HepG2 (cell line): Measurements from ENCODE around the gene FAM174C. TPM values are rescaled to one million over a fixed set of nuclear protein-coding genes. Genes with fewer than 3 reads are reported as not detected.
A peak's percentile ranks its signal among the peaks of the same experiment; 100 is the strongest.

ENCODE experiments used
- ADNP ChIP-seq: sonication (generic); formaldehyde crosslinking; IDR thresholded peaks from 2 replicates; pipeline ENCODE4 v1.4.0; 2020; ENCODE audit warnings: missing genetic modification reagents
- AGO2 ChIP-seq: fragments of 200-400 bp; formaldehyde crosslinking; optimal IDR thresholded peaks from 2 replicates; pipeline ENCODE3; 2017; ENCODE audit warnings: mild to moderate bottlenecking, low read depth, low read length, moderate library complexity
- ATF7 ChIP-seq, 2 experiments: fragments of 450-650 bp in 1 of 2; sonication (generic) in 1 of 2; formaldehyde crosslinking in 1 of 2; IDR thresholded peaks; 2 replicates each; pipeline versions ENCODE4 v1.4.0 to v1.6.1; 2016 to 2020; ENCODE audit warnings: antibody characterized with exemption in 1 of 2, mild to moderate bottlenecking in 1 of 2, missing genetic modification reagents in 1 of 2
- ATF7-NPFF ChIP-seq: sonication (generic); formaldehyde crosslinking; IDR thresholded peaks from 2 replicates; pipeline ENCODE4 v1.8.1; 2023; ENCODE audit warnings: mild to moderate bottlenecking, low read depth, missing genetic modification reagents, moderate library complexity
- CCDC6 ChIP-seq: sonication (generic); formaldehyde crosslinking; IDR thresholded peaks from 2 replicates; pipeline ENCODE4 v1.8.1; 2022; ENCODE audit warnings: mild to moderate bottlenecking, missing genetic modification reagents, moderate library complexity
- FOXP4 ChIP-seq: sonication (generic); formaldehyde crosslinking; IDR thresholded peaks from 2 replicates; pipeline ENCODE4 v1.4.0; 2020; ENCODE audit warnings: missing genetic modification reagents
- GABPA ChIP-seq, 2 experiments: IDR thresholded peaks; 2 replicates each; pipeline ENCODE4 v1.6.1; 2011 to 2016; ENCODE audit warnings: low read depth in 2 of 2, low read length in 1 of 2, missing biosample characterization in 1 of 2, missing genetic modification characterization in 1 of 2
- GTF3A ChIP-seq: sonication (generic); formaldehyde crosslinking; conservative IDR thresholded peaks from 2 replicates; pipeline ENCODE4 v1.4.0; 2020; ENCODE audit warnings: mild to moderate bottlenecking, missing genetic modification reagents
- HDAC2 ChIP-seq: sonication (generic); formaldehyde crosslinking; IDR thresholded peaks from 2 replicates; pipeline ENCODE4 v1.4.0; 2020; ENCODE audit warnings: missing genetic modification reagents
- KLF11 ChIP-seq: IDR thresholded peaks from 2 replicates; pipeline ENCODE4 v1.6.1; 2016; ENCODE audit warnings: missing compliant biosample characterization
- MXD3 ChIP-seq: IDR thresholded peaks from 2 replicates; pipeline ENCODE4 v1.6.1; 2016; ENCODE audit warnings: mild to moderate bottlenecking, missing biosample characterization, missing genetic modification reagents
- NR3C1 ChIP-seq: sonication (generic); formaldehyde crosslinking; IDR thresholded peaks from 2 replicates; pipeline ENCODE4 v1.4.0; 2020; ENCODE audit warnings: missing genetic modification reagents
- RXRB ChIP-seq: IDR thresholded peaks from 2 replicates; pipeline ENCODE4 v1.6.1; 2016; ENCODE audit warnings: borderline replicate concordance, missing genetic modification reagents, missing compliant biosample characterization
- SIN3A ChIP-seq: IDR thresholded peaks from 2 replicates; pipeline ENCODE4 v1.6.1; 2011; ENCODE audit warnings: low read depth, mild to moderate bottlenecking, control low read depth, low read length, borderline replicate concordance
- TIGD3 ChIP-seq: sonication (generic); formaldehyde crosslinking; IDR thresholded peaks from 2 replicates; pipeline ENCODE4 v1.5.1; 2020; ENCODE audit warnings: mild to moderate bottlenecking, missing genetic modification reagents, borderline replicate concordance
- TMF1 ChIP-seq: sonication (generic); formaldehyde crosslinking; IDR thresholded peaks from 2 replicates; pipeline ENCODE4 v1.8.1; 2022; ENCODE audit warnings: low read depth, missing genetic modification reagents
- U2AF2 ChIP-seq: fragments of 200-400 bp; formaldehyde crosslinking; IDR thresholded peaks from 2 replicates; pipeline ENCODE4 v1.6.1; 2017; ENCODE audit warnings: low read depth, mild to moderate bottlenecking, low read length
- ZNF230 ChIP-seq: sonication (generic); formaldehyde crosslinking; IDR thresholded peaks from 2 replicates; pipeline ENCODE4 v1.4.0; 2020; ENCODE audit warnings: mild to moderate bottlenecking, missing genetic modification reagents
- ZNF281 ChIP-seq: sonication (generic); formaldehyde crosslinking; IDR thresholded peaks from 2 replicates; pipeline ENCODE4 v1.4.0; 2020; ENCODE audit warnings: missing genetic modification reagents, borderline replicate concordance
- ZNF501 ChIP-seq: sonication (generic); formaldehyde crosslinking; IDR thresholded peaks from 2 replicates; pipeline ENCODE4 v1.5.1; 2020; ENCODE audit warnings: mild to moderate bottlenecking, moderate library complexity, missing genetic modification reagents
- ZNF530 ChIP-seq: sonication (generic); formaldehyde crosslinking; IDR thresholded peaks from 2 replicates; pipeline ENCODE4 v1.5.0; 2020; ENCODE audit warnings: low read depth, mild to moderate bottlenecking, missing genetic modification reagents
- ZSCAN30 ChIP-seq: sonication (generic); formaldehyde crosslinking; IDR thresholded peaks from 2 replicates; pipeline ENCODE4 v1.5.0; 2020; ENCODE audit warnings: mild to moderate bottlenecking, missing genetic modification reagents
- polyA plus RNA-seq, 8 experiments: library from polyadenylated mRNA; depleted of rRNA in 3 of 8; stranded (reverse) in 7 of 8; unstranded in 1 of 8; fragments of >200 nt; fragmentation: Illumina TruSeq in 4 of 8; extraction: Trizol in 4 of 8; gene quantifications; 2 replicates each; pipeline versions ENCODE4 v1.2.1 to v1.2.3, GENCODE V29; 2011 to 2016; ENCODE audit warnings: low read depth in 4 of 8, missing spikeins in 1 of 8, mixed read lengths in 1 of 8; ENCODE audit not compliant: insufficient read depth in 1 of 8
- total RNA-seq, 5 experiments: library from RNA; depleted of rRNA; stranded (reverse); fragments of >200 nt; fragmentation: Illumina TruSeq; extraction: Trizol; gene quantifications; 2 replicates each; pipeline ENCODE4 v1.2.3, GENCODE V29; 2016; ENCODE audit warnings: low read depth in 1 of 5

FAM174C gene
- total and polyA plus RNA-seq, 2 of the 13 experiments (the other 11 are each of a cell fraction or from before 2014, with no cell fraction given), result 19.5 to 31.3 TPM

- TF ChIP-seq ZNF281 (CRISPR knock-in tag) (peak; percentile 23; the same call in 1 of the 2 replicates), ZSCAN30 (CRISPR knock-in tag) (0 out of 2 replicates have a peak, but pooled peaks have one; percentile 9), RXRB (peak; percentile 8; the same call in 1 of the 2 replicates), SIN3A (no peak; the same call in 1 of the 2 replicates), ZNF530 (CRISPR knock-in tag) (0 out of 2 replicates have a peak, but pooled peaks have one; percentile 50), HDAC2 (CRISPR knock-in tag) (no peak), ZNF230 (no peak), CCDC6 (CRISPR knock-in tag) (peak; percentile 75), TIGD3 (CRISPR knock-in tag) (no peak), AGO2 (peak; percentile 50), TMF1 (CRISPR knock-in tag) (peak; percentile 60; the same call in 1 of the 2 replicates), GTF3A (CRISPR knock-in tag) (no peak), ZNF501 (CRISPR knock-in tag) (peak; percentile 30; the same call in 1 of the 2 replicates), GABPA (IDR thresholded peaks at IDR 0.05; ENCODE audit: low read depth, low read length) (no peak), GABPA (CRISPR knock-in tag; IDR thresholded peaks at IDR 0.05; ENCODE audit: low read depth) (peak; percentile 71), ATF7-NPFF (peak; percentile 49; the same call in 1 of the 2 replicates), ADNP (CRISPR knock-in tag) (no peak), FOXP4 (CRISPR knock-in tag) (no peak), U2AF2 (no peak), KLF11 (no peak), NR3C1 (CRISPR knock-in tag) (no peak), ATF7 (IDR thresholded peaks at IDR 0.05) (no peak), ATF7 (CRISPR knock-in tag; IDR thresholded peaks at IDR 0.05) (no peak), MXD3 (CRISPR knock-in tag) (peak; percentile 39; the same call in 1 of the 2 replicates)
These were observed 25.9 kb upstream of the FAM174C start (continued) for GRCh38 chr19:1249298-1249989.
